HG02938 (cell line): Measurements from ENCODE around the gene ARHGEF9.

ENCODE experiments used
- ATAC-seq: cut with Tn5 transposase; IDR thresholded peaks from one replicate; pipeline ENCODE4 v1.9.1; 2021; ENCODE audit warnings: mild to moderate bottlenecking, moderate library complexity; ENCODE audit not compliant: unreplicated experiment

Gene ARHGEF9

GRCh38 chrX:63746715-63747114 is 38.3 kb downstream of the ARHGEF9 start:
- no peak for ATAC-seq

GRCh38 chrX:63746278-63746677 is 38.7 kb downstream of the ARHGEF9 start:
- peak; percentile 91 for ATAC-seq

- no peak for ATAC-seq
These were observed 40.1 kb downstream of the ARHGEF9 start for GRCh38 chrX:63744850-63745394.

- ATAC-seq, result no peak
These were observed 41.4 kb downstream of the ARHGEF9 start for GRCh38 chrX:63743596-63743995.

GRCh38 chrX:63740382-63740781 is 44.6 kb downstream of the ARHGEF9 start:
- peak; percentile 85 for ATAC-seq

GRCh38 chrX:63739885-63740284 is 45.1 kb downstream of the ARHGEF9 start:
- no peak for ATAC-seq

- ATAC-seq, result no peak
These were observed 46.3 kb downstream of the ARHGEF9 start for GRCh38 chrX:63738696-63739095.

GRCh38 chrX:63737131-63737921 is 47.7 kb downstream of the ARHGEF9 start:
- no peak for ATAC-seq

GRCh38 chrX:63735882-63736281 is 49.1 kb downstream of the ARHGEF9 start:
- no peak for ATAC-seq

- no peak for ATAC-seq
These were observed 64.7 kb downstream of the ARHGEF9 start for GRCh38 chrX:63720293-63720692.

- ATAC-seq, result no peak
These were observed 65.4 kb downstream of the ARHGEF9 start for GRCh38 chrX:63719633-63720032.

- peak; percentile 92 for ATAC-seq
These were observed 66.9 kb downstream of the ARHGEF9 start for GRCh38 chrX:63718010-63718694.

GRCh38 chrX:63713526-63713925 is 71.5 kb downstream of the ARHGEF9 start:
- no peak for ATAC-seq

- ATAC-seq, result no peak
These were observed 76.2 kb downstream of the ARHGEF9 start for GRCh38 chrX:63708801-63709200.

GRCh38 chrX:63702556-63702955 is 82.5 kb downstream of the ARHGEF9 start:
- ATAC-seq, result no peak

GRCh38 chrX:63686878-63687714 is 97.9 kb downstream of the ARHGEF9 start:
- ATAC-seq, result peak; percentile 71

GRCh38 chrX:63680423-63680822 is 104.6 kb downstream of the ARHGEF9 start:
- ATAC-seq, result no peak

- ATAC-seq, result no peak
These were observed 105.6 kb downstream of the ARHGEF9 start for GRCh38 chrX:63679432-63679831.

GRCh38 chrX:63675716-63676115 is 109.3 kb downstream of the ARHGEF9 start:
- ATAC-seq, result no peak

- no peak for ATAC-seq
These were observed 111.1 kb downstream of the ARHGEF9 start for GRCh38 chrX:63673896-63674295.

- no peak for ATAC-seq
These were observed 120.3 kb downstream of the ARHGEF9 start for GRCh38 chrX:63664741-63665140.
